ENCODE data around the gene CDH15.

GRCh38 chr16:89159850-89160354 lies 11.6 kb upstream of the CDH15 start:
- TF ChIP-seq CTCF (conservative IDR thresholded peaks at IDR 0.05; ENCODE audit: low read depth, low read length) (no peak), EZH2 (IDR thresholded peaks at IDR 0.05; ENCODE audit: low read length, unreplicated experiment) (no peak)
